ENCODE data around the gene FXYD6.

Gene FXYD6

GRCh38 chr11:117915672-117916235, 39.3 kb upstream of the FXYD6 start:
- no peak for DNase-seq (ENCODE audit: insufficient read length, low spot score)

GRCh38 chr11:117914991-117915618, 38.6 kb upstream of the FXYD6 start:
- FAIRE-seq (no peak), DNase-seq (ENCODE audit: insufficient read length, low spot score) (peak; percentile 43)
- TF ChIP-seq, protein P1, sequence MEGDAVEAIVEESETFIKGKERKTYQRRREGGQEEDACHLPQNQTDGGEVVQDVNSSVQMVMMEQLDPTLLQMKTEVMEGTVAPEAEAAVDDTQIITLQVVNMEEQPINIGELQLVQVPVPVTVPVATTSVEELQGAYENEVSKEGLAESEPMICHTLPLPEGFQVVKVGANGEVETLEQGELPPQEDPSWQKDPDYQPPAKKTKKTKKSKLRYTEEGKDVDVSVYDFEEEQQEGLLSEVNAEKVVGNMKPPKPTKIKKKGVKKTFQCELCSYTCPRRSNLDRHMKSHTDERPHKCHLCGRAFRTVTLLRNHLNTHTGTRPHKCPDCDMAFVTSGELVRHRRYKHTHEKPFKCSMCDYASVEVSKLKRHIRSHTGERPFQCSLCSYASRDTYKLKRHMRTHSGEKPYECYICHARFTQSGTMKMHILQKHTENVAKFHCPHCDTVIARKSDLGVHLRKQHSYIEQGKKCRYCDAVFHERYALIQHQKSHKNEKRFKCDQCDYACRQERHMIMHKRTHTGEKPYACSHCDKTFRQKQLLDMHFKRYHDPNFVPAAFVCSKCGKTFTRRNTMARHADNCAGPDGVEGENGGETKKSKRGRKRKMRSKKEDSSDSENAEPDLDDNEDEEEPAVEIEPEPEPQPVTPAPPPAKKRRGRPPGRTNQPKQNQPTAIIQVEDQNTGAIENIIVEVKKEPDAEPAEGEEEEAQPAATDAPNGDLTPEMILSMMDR (IDR thresholded peaks at IDR 0.05; ENCODE audit: insufficient read depth, missing control alignments) = no peak

More at GRCh38 chr11:117915672-117916235, 39.3 kb upstream of the FXYD6 start:
- no peak for FAIRE-seq
- TF ChIP-seq, protein P1 (IDR thresholded peaks at IDR 0.05; ENCODE audit: insufficient read depth, missing control alignments) = no peak

DNA sequence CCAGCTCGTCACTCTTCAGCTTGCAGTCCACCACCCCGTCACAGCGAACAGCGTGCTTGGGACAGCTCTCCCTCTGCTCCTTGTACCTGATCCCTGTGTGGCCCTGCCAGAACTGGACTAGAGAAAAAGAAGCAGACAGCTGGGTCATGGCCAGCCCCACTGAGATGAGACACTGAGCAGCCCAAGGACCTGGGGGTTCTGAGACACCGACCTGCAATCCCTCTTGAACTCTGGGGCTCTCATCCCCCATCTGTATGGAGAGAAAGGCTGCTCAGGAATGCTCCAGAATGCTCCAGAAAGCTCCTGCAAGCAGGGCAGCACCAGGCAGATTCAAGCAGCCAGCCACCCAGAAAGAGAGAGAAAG, 37.9 kb upstream of the FXYD6 start:
- FAIRE-seq (no peak), DNase-seq (ENCODE audit: insufficient read length, low spot score) (no peak)
- TF ChIP-seq, protein P1 (IDR thresholded peaks at IDR 0.05; ENCODE audit: insufficient read depth, missing control alignments) = no peak

DNA sequence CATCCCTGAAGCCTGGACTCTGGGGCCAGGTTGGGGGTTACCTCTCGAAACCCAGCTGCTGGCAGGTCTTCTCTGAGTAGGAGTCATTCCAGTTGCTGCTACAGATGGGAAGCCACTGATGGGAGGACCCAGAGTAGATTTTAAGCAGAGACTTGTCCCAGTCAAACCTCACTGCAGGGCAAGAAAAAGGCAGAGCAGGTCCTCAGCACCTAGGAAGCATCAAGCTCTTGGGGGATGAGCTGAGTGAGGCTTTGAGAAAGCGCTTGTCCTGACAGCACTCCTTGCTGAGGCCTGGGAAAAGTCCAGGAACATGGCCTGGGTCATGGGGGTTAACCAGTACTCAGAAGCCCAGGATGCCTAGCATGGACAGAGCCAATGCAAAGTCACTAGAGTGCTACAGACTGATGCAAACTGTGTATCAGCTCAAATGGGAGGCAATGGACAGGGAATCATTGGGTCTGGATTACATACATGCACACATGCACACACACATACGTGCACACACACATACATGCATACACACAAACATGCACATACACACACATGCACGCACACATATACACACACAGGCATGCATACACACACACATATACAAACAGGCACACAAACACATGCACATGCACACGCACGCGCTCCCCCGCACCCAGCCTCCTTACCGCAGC, 37.4 kb upstream of the FXYD6 start:
- TF ChIP-seq, protein P1 (IDR thresholded peaks at IDR 0.05; ENCODE audit: insufficient read depth, missing control alignments) = no peak
- no peak for DNase-seq (ENCODE audit: insufficient read length, low spot score)
- FAIRE-seq = no peak

GRCh38 chr11:117912497-117912896, 36.0 kb upstream of the FXYD6 start:
- no peak for DNase-seq (ENCODE audit: insufficient read length, low spot score)
- no peak for FAIRE-seq
- TF ChIP-seq, protein P1 (IDR thresholded peaks at IDR 0.05; ENCODE audit: insufficient read depth, missing control alignments) = no peak

DNA sequence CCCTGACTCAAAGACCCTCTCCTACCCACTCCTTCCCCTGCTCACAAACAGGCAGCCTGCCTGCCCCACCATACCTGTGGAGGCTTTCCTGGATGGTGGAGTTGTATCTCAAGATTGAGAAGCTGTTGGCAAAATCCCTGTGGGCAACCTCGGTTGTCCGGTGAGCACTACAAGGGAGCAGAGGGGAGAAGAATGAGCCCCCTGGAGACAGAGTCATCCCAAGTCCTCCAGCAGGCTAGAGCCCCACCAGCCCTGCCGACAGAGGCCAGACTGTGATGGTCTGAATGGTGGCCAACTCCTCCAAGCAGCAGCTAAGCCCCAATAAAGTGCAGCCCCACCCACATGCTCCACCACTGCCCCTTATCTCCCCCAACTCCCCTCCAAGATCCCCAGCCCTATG, 35.2 kb upstream of the FXYD6 start:
- DNase-seq (ENCODE audit: insufficient read length, low spot score) (no peak), FAIRE-seq (no peak)
- TF ChIP-seq, protein P1 (IDR thresholded peaks at IDR 0.05; ENCODE audit: insufficient read depth, missing control alignments) = no peak
